ENCODE measurements around the gene DNAJC3.
"Not testable (repeated sequence)": the region's sequence is repeated elsewhere in the genome, so short reads cannot be mapped to it uniquely, and the experiment has no call there.

- not testable (repeated sequence) for TF ChIP-seq CTCF, POLR2A (IDR thresholded peaks at IDR 0.05)
Measured at GRCh38 chr13:95690986-95691385, 14.0 kb downstream of the DNAJC3 start.

Data from right lobe of liver (tissue), 4 donors.